ENCODE results near the gene SPA17.

DNA sequence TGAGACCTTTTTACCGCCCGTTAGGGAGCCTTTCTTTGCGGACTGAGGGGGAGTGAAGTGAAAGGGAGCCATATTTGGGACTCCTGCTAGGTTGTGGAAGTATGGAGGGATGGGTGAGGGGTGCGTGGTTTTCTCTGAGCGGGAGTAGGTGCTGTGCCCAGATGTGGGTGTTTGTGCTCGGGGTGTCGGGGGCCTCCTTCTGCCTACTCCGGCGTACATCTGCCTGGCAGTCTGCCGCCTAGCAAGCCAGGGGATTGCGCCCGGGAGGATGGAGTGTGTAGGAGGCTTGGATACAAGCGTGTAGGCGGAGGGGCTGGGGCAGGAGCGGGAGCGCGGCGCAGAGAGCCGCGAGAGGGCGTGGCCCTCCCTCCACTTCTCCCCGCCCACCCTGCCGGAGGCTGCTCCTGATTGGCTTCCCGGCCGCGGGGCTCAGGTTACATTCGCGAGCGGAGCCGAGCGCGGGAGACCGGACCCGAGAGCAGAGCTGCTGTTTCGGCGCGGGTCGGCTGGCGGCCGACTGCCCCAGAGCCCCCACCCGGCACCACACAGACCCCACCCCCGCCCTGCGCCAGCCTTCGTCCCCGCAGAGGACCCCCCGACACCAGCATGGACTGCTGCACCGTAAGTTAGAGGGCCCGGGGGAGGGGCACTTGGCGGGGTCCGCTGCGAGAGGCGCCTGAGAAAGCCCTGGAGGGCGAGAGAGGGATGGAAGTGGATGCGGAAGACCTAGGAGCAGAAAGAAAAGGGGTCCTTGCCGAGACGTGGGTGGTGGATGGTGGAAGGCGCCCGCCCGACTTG, 66.0 kb downstream of the SPA17 start, which contains the start of gene NRGN:
- peak in 1 of 2 donors; percentile 36 for TF ChIP-seq POLR2AphosphoS5 (IDR thresholded peaks at IDR 0.05; ENCODE audit: insufficient read depth in 1 of 2, low read depth in 1 of 2)
- TF ChIP-seq, protein P1, sequence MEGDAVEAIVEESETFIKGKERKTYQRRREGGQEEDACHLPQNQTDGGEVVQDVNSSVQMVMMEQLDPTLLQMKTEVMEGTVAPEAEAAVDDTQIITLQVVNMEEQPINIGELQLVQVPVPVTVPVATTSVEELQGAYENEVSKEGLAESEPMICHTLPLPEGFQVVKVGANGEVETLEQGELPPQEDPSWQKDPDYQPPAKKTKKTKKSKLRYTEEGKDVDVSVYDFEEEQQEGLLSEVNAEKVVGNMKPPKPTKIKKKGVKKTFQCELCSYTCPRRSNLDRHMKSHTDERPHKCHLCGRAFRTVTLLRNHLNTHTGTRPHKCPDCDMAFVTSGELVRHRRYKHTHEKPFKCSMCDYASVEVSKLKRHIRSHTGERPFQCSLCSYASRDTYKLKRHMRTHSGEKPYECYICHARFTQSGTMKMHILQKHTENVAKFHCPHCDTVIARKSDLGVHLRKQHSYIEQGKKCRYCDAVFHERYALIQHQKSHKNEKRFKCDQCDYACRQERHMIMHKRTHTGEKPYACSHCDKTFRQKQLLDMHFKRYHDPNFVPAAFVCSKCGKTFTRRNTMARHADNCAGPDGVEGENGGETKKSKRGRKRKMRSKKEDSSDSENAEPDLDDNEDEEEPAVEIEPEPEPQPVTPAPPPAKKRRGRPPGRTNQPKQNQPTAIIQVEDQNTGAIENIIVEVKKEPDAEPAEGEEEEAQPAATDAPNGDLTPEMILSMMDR (IDR thresholded peaks at IDR 0.05): no peak
- TF ChIP-seq POLR2A (IDR thresholded peaks at IDR 0.05): no peak

Measured in vagina (tissue), 2 donors.